ENCODE data around the gene B9D2. TPM values are rescaled to one million over a fixed set of nuclear protein-coding genes. Genes with fewer than 3 reads are reported as not detected.

Gene B9D2
- total and polyA plus RNA-seq, 2 of the 4 experiments (the other 2 are of a cell fraction): 6.1 to 9.7 TPM

DNA sequence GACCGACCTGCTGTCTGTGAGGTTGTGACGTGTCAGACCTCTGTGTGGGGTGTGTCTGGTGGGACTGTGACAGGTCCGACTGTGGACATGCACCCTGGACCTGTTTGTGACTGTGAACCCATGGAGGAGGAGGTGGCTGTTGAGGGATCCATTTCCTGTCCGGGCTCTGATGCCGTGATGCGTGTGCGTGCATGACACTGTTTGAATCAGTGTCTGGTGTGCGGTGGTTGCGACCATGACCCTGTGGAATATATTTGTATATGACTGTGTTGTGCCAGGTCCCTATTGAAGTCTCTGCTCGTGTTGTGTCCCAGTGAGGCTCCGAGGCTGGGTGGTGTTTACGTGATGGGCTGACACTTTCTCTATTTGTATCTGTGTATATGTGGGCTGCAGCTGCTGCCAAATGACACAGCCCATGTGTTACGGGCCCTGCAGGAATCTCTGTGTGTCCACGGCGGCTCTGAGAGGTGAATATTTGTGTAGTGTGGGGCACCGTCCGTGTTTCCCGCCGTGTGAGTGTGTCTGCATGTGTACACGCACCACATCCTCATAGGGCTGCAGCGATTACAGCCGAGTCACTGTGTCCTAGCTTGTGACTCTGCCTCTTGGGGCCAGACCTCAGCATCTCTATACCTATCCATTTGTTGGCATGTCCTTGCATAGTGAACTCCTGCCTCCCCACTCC lies 35.6 kb downstream of the B9D2 start:
- Histone ChIP-seq H4K91ac (ENCODE audit: insufficient read depth, low read depth, low read length) (peak overlapping the region; percentile 77), H4K5ac (ENCODE audit: low read depth, low read length) (peak overlapping the region; percentile 15; the same call in 1 of the 2 replicates), H3K9me1 (ENCODE audit: insufficient read depth, low read length) (peaks cover 27% of the 10 kb centered on the region), H3K56ac (ENCODE audit: extremely low read depth, insufficient read depth, low read length) (no peak overlapping the region), H3K18ac (ENCODE audit: low read depth, low read length) (peak overlapping the region; percentile 26; the same call in 1 of the 2 replicates), H3K4ac (ENCODE audit: low read depth, low read length) (peak overlapping the region; percentile 66), H4K8ac (ENCODE audit: low read depth in 2 of 2, low read length in 2 of 2) (peak overlapping the region; percentile 22 to 73; a peak in 3 of 4 replicates), H4K20me1 (ENCODE audit: insufficient read depth, low read length) (peaks cover 38% of the 10 kb centered on the region), H3K27me3 (ENCODE audit: control insufficient read depth, insufficient read depth, low read length) (no peaks in the 10 kb centered on the region), H2BK5ac (ENCODE audit: low read depth, low read length, poor library complexity, severe bottlenecking) (peak overlapping the region; percentile 58), H2AK5ac (ENCODE audit: low read depth, low read length) (peak overlapping the region; percentile 91), H3K9ac (ENCODE audit: low read depth, low read length) (peak overlapping the region; percentile 1; the same call in 1 of the 2 replicates), H3K4me1 (ENCODE audit: control insufficient read depth, insufficient read depth, low read length) (peaks cover 46% of the 10 kb centered on the region), H3K27ac (ENCODE audit: insufficient read depth, low read length) (peak overlapping the region; percentile 16), H3K79me1 (ENCODE audit: low read depth in 1 of 2, low read length in 2 of 2) (peaks cover 17 to 59% of the 10 kb centered on the region in 2 experiments), H3K4me3 (ENCODE audit: insufficient read depth, low read depth, low read length) (no peak overlapping the region), H2BK15ac (ENCODE audit: low read depth, low read length) (peak overlapping the region; percentile 84; the same call in 2 of the 3 replicates), H3K9me3 (ENCODE audit: control insufficient read depth, insufficient read depth, low read length) (no peaks in the 10 kb centered on the region), H3K4me2 (ENCODE audit: low read depth, low read length) (peak overlapping the region; percentile 2; the same call in 1 of the 2 replicates), H3K14ac (replicated peaks; ENCODE audit: low read depth, low read length) (peak overlapping the region; percentile 71), H3K23ac (ENCODE audit: low read depth, low read length) (peak overlapping the region; percentile 69), H2BK120ac (ENCODE audit: low read depth, low read length) (peak overlapping the region; percentile 61), H2BK20ac (ENCODE audit: low read depth, low read length) (peak overlapping the region; percentile 44; the same call in 1 of the 2 replicates), H2AFZ (replicated peaks; ENCODE audit: low read length, poor library complexity) (peak overlapping the region; percentile 84), H2AK9ac (replicated peaks; ENCODE audit: low read depth, low read length, poor library complexity) (peak overlapping the region; percentile 93), H3K36me3 (ENCODE audit: control insufficient read depth, insufficient read depth, low read length) (peaks cover 34% of the 10 kb centered on the region)
- ChIA-PET CTCF (no interaction called here), POLR2A (ENCODE audit: unreplicated experiment) (no interaction called here)
- whole genome bisulfite sequencing, 2 experiments (ENCODE audit: extremely low coverage in 2 of 2, insufficient read length in 1 of 2): 13% methylated on average over 10 of the region's 22 CpGs; no CpG with 5 or more reads in 1 of the 2 experiments
- in situ Hi-C loops (cut with MboI; ENCODE audit: low sequenced_read_pairs) (no loop called here), dilution Hi-C loops (cut with HindIII; ENCODE audit: low sequenced_read_pairs, unreplicated experiment) (no loop called here), intact Hi-C loops (cut with micrococcal nuclease) (no loop called here)
- ATAC-seq (ENCODE audit: low read depth): peak; percentile 2
- TF ChIP-seq FOS (IDR thresholded peaks at IDR 0.05; ENCODE audit: low read depth, low read length): peak; percentile 53
- TF ChIP-seq NFE2L2 (IDR thresholded peaks at IDR 0.05; ENCODE audit: low read depth, low read length): peak; percentile 50; the same call in 1 of the 2 replicates
- TF ChIP-seq, protein P1, sequence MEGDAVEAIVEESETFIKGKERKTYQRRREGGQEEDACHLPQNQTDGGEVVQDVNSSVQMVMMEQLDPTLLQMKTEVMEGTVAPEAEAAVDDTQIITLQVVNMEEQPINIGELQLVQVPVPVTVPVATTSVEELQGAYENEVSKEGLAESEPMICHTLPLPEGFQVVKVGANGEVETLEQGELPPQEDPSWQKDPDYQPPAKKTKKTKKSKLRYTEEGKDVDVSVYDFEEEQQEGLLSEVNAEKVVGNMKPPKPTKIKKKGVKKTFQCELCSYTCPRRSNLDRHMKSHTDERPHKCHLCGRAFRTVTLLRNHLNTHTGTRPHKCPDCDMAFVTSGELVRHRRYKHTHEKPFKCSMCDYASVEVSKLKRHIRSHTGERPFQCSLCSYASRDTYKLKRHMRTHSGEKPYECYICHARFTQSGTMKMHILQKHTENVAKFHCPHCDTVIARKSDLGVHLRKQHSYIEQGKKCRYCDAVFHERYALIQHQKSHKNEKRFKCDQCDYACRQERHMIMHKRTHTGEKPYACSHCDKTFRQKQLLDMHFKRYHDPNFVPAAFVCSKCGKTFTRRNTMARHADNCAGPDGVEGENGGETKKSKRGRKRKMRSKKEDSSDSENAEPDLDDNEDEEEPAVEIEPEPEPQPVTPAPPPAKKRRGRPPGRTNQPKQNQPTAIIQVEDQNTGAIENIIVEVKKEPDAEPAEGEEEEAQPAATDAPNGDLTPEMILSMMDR (conservative IDR thresholded peaks at IDR 0.05; ENCODE audit: low read depth, low read length): no peak
- peak; percentile 65; the same call in 1 of the 2 replicates for TF ChIP-seq MXI1 (IDR thresholded peaks at IDR 0.05; ENCODE audit: borderline replicate concordance, low read depth, low read length)
- 0 out of 2 replicates have a peak, but pooled peaks have one; percentile 13 for TF ChIP-seq POLR2A (IDR thresholded peaks at IDR 0.05; ENCODE audit: low read depth, low read length)
- DNase-seq: peak; percentile 71
- BruUV-seq (replicated peaks): no TSS peak

All from IMR-90 (cell line).